Stimulated activated CD4-positive, alpha-beta T cell treated with anti-CD3 and anti-CD28 coated beads, Interleukin-15, amount 100 ng/mL, for 1 hour (primary cell): Measurements from ENCODE around the gene RAB21.
A peak's percentile ranks its signal among the peaks of the same experiment; 100 is the strongest.

ENCODE experiments used
- DNase-seq, 2 donors: peaks; one replicate each; pipeline ENCODE4 v3.0.0-alpha.2; 2020; ENCODE audit warnings: low read depth in 1 of 2, low spot score in 1 of 2

RAB21 gene, protein sequence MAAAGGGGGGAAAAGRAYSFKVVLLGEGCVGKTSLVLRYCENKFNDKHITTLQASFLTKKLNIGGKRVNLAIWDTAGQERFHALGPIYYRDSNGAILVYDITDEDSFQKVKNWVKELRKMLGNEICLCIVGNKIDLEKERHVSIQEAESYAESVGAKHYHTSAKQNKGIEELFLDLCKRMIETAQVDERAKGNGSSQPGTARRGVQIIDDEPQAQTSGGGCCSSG

DNA sequence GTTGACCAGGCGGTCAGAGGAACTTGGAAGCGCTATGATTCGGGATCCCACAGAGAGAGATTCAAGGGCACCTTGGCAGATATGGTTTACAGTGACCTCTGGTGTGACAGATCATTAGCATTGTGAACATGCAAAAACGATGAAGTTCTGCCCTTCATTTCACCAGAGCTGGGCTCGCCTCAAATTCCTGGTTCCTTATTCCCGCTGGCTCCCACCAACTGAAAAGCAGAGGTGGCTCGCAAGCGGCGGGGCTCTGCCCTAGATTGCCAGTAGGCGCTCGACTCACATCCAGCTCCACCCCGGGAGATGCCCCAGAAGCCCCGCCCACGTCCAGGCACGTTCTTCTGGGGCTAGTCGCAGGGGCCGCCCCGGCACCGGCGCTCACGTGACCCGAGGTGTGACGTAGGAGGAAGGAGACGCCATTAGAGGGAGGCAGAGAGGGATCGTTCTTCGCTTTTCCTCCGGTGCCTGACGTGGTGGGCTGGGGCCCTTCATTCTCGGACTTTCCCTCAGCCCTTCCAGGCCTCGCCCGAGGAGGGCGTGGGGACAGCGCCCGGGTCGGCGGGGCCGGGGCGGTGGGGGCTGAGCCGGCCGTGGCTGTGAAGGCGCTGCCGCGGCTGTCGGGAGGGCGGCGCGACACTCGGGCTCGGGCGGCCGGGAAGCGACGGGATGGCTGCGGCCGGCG lies at the start of gene RAB21:
TSS of gene RAB21 (plus strand) at position 403 of the 685 bp plus-strand sequence. CDS start at position 670, 267 bp downstream.
- DNase-seq: peak; percentile 96 to 98

DNA sequence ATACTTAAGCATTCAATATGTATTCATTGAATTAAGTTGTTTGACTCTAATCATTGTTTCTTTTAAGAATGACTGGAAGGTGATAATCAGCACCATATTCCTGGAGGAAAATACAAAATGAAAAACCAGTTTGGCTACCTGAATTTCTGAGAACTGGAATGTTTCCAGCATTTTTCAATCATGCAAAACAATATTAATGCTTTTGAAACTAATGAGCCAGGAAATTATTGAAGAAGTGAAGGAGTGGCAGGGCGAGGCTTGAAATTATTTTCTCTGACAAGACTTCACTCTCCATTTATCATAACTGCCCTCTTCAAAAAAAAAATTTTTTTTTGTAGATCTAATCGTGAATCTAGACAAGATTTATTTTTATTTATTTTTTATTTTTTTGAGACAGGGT lies 49.7 kb upstream of the RAB21 start:
- DNase-seq: no peak

DNA sequence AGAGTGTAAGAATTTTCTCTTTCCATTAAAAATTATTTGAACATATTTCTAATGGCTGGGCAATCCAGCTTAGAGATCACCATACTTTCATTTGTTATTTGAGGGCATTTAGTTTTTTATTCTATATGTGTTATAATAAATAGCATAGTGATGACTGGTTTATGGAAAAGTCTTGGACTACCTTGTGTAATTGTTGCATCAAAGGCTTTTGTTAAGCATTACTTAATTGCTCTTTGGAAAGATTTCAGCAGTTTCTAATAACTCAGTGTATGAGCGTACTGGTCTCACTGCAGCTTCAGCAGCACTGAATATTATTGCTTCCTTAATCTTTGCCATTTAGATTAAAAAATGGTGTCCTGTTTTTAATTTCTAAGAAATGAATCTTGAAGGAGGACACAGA lies 46.0 kb upstream of the RAB21 start:
- DNase-seq: no peak

DNA sequence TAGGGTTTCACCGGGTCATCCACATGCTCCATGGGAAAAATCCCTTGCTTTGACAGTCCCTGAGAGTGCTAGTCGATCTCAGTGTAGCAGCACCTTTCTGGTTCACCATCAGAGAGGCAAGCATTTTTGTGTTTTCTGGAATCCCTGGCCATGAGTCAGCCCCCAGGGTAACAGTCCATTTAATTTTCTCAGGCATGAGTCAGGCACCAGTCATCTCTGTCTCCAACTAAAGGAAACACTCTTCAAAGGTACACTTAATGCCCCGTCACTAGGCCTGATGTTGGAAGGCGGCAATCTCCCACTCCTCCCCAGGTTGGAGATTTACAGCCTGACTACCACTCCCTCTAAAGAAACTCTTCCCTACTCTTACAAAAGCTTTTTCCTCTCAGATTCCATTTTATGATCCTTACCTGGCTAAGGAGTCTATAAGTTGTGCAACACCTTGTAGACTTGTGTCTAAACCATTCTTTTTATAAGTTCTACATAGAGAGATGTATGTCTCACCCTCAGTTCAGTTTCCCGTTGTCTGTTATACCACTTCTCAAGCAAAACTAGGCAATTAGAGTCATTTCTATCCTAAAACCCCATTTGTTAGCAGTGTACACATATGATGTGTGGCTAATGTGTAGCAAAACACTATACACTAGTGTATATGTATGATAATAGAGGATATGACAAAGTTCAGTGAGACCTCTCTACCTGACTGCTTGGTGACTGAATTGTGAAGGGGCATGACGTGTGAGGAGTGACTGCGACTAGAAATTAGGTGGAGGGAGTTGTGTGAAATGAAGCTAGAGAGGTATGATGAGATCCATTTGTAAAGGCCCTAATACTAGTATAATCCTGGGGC lies 44.2 kb upstream of the RAB21 start:
- DNase-seq: no peak

DNA sequence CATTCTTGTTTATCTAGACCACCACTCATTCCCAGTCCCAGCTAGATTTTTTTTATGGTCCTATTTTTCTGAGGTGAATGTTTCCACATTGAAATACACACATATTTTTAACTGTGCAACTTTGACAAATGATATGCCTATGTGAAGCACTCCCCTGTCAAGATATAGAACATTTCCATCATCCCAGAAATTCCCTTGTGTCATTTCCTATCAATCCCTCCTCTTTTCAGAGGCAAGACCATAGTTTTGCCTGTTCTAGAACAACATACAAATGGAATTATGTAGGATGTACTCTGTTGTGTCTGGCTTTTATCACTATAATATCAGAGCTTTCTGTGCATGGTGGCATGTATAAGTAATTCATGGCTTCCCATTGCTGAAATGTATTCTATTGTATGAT lies 36.1 kb upstream of the RAB21 start:
- no peak for DNase-seq

DNA sequence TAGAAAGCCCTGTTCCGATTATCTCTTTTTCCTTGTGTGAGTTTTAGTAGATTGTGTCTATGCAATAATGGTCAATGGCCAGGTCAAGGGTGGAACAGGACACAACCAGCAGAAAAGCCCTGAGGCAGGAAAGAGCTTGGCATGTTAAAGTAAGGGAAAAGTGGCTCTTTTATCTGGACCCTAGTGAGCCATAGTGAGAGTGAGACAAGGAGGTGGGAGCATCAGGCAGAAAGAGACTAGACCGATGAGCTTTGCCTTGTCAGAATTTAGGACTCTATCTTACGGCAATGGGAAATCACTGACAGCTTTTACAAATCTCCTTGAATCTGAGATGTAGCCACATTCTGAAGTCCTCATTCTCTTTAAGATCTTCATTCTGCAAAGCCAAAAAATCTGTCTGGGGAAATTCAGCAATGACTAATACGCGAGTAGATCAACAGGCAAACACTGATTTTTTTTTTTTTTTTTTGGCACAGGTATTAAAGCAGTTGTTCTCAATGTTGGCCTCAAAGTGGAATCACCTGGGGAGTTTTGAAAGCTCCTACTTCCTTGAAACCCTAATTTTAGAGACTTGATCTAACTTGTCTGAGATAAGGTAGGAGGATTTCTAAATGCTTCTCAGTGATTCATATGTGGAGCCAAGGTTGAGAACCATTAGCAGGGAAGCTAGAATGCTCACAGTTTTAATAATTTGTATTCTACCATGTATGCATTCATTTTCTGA lies 34.9 kb upstream of the RAB21 start:
- DNase-seq: no peak

DNA sequence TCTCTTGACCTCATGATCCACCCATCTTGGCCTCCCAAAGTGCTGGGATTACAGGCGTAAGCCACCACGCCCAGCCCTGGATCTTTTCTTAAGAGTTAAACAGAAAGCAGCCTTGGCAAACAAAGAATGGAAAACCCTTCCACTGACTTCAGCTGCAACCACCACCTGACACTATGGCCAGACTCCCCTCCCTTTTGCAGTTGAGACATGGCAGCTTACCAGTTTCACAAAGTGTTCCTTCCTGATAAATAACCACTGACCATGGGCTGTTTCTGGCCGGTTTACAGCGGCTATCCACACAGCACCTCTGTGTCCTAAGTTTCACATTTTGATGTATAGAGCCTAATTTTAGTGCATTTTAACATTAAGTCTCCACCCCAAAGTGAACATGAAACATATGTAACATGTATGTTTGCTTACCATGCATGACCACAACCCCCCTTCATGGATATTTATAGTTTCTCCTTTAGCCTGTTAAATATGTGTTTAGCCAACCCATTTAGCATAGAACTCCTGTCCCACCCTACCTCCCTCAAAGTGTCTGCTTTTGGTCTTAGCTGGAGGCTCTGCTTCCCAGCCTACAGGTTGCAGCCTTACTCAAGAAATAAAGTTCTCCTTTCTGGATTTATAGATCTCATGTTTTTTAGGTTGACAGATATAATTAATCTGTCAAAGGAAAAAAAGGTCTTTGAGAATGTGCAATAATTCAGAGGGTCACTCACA lies 32.7 kb upstream of the RAB21 start:
- no peak for DNase-seq

DNA sequence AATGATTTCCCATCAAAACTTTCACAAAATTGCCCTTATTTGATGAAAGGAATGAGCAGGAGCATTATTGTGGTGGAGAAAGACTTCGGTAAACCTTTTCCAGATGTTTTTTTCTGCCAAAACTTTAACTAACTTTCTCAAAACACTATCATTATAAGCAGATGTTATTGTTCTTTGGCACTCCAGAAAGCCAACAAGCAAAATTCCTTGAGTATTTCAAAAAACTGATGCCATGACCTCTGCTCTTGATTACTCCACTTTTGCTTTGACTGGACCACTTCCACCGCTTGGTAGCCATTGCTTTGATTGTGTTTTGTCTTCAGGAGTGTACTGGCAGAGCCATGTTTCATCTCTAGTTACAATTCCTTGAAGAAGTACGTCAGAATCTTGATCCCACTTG lies 29.7 kb upstream of the RAB21 start:
- DNase-seq: no peak

DNA sequence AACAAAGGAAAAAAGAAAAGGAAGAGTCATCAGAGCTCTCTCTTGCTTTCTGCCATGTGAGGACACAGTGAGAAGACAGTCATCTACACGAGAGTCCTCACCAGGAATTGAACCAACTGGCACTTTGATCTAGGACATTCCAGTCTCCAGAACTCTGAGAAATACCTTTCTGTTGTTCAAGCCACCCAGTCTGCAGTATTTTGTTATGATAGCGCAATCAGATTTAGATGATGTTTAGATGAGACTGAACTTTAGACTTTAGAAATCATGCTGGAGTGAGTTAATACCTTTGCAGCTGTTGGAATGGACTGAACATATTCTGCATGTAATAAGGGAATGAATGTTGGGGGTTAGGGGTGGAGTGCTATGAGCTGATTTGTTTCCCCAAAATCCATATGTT lies 28.1 kb upstream of the RAB21 start:
- no peak for DNase-seq

DNA sequence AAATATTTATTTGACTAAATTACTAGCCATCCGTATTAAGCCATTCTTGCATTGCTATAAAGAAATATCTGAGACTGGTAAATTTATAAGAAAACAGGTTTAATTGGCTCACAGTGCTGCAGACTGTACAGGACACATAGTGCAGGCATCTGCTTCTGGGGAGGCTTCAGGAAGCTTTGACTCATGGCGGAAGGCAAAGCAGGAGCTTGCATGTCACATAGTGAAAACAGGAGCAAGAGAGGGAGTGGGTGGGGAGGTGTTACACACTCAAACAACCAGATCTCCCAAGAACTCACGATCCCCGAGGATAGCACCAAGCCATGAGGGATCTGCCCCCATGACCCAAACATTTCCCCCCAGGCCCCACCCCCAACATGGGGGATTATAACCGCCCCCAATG lies 26.7 kb upstream of the RAB21 start:
- DNase-seq: no peak

DNA sequence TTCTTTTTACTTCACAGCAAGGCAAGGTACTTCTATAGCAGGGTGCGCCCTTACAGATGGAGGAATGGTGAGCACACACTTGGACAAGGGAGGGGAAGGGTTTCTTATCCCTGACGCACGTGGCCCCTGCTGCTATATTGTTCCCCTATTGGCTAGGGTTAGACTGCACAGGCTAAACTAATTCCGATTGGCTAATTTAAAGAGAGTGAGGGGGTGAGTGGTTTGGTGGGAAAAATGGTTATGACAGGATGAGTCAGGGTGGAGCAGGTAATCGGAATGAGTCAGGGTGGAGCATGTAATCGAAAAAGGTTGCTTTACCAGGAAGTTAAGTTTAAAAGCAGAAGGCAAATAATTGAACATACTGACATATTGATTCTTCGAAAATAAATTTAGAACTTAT lies 23.7 kb upstream of the RAB21 start:
- DNase-seq: no peak

DNA sequence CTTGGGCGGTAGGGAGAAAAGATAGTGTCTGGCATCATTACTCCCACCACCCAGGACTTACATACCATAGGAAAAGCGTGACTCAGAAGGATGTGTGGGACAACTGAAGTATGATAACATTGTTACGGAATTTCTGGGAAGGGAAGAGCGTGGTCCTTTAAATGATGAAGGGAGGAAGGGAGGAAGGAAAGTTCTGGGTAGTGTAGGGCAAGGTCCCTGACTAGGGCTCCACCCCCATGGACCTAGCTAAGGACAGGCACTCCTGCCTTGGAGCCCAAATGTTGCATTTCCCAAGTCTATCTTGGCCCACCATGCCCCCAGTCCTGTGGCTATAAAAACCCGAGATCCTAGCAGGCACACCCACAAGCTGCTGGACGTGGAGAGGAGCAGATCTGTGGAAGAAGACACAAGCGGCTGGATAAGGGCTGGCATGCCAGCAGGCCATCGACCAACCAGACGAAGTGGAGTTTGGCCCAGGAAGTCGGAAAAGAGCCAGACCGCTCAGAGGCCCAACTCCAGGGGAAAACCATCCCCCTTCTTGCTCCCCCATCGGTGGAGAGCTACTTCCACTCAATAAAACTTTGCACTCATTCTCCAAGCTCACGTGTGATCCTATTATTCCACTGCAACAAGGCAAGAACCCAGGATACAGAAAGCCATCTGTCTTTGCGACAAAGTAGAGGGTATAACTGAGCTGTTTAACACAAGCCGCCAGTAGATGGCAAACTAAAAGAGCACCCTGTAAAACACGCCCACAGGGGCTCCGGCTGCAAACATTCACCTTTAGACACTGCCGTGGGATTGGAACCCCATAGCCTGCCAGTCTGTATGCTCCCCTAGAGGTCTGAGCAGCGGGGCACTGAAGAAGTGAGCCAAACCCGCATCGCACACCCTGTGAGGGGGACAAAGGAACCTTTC lies 23.0 kb upstream of the RAB21 start:
- DNase-seq: no peak

DNA sequence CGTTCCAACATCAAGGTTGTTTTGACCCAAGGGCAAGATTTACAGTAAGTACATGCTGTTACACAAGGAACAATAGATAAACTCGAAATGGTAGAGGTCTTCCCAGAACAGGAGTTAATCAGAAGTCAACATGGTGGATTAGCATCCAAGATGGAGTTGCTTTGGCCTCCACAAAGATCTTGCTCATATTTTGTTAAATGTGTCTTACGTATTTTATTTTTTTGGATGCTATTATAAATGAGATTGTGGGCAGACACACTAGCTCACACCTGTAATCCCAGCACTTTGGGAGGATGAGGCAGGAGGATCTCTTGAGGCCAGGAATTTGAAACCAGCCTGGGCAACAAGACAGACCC lies 22.3 kb upstream of the RAB21 start:
- no peak for DNase-seq

DNA sequence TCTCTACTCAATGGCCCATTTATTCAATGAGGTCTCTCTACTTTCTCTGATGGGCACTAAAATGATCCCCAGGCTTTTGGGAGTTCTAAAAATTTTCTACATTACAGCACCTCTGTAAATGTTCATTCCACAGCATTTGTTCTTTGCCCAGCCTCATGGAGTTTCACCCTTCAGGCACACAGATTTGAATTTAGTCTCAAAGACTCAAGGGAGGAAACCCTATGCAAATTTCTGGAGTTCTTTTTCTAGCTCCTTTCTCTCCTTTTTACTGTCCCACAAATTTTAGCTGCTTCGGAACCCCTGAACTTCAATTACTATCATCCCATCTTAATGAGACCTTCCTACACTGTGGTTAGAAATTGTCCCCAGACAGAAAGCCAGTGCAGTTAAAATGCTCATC lies 17.5 kb upstream of the RAB21 start:
- no peak for DNase-seq

DNA sequence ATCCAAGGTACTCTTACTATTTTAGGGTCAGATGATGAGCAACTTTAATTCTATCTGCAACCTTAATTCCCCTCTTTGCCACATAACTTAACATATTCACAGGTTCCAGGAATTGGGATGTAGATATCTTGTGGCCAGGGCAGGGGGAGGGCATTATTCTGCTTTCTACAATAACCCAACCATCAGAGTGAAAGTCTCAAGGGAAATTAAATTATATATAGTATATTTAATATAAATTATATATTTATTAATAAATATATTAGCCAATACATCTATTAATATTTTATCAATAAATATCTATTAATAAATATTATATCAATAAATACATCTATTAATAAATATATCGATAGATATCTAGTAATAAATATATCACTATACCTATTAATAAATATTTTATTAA lies 11.7 kb upstream of the RAB21 start:
- DNase-seq: no peak

DNA sequence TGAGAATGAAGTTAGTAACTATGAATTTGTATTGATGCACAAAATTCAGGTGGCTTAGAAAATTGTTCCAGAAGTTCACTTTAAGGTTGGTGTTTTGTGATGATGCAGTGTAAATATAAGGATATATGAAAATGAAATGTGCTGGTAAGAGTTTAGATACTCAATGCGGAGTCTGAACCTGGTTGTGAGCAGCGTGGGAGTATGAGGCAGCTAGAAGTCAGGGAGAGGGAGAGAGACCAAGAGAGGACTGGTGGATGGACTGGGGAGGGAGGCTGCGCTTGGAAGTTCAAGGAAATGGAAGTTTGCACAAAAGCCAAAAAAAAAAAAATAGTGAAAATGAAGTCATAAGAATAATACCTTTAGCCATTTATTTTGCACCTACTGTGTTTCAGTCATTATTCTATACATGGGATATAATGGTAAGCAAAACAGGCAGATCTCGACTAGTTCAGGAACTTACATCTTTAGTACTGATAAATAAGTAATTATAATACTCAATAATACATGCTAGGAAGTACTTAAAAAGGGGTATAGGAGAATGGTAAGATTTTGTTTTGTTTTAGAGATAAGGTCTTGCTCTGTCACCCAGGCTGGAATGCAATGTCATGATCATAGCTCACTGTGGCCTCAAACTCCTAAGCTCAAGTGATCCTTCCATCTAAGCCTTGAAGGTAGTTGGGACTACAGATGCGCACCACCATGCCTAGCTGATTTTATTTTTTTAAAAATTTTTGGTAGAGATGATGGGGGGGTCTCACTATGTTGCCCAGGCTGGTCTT lies 10.0 kb upstream of the RAB21 start:
- DNase-seq: no peak

DNA sequence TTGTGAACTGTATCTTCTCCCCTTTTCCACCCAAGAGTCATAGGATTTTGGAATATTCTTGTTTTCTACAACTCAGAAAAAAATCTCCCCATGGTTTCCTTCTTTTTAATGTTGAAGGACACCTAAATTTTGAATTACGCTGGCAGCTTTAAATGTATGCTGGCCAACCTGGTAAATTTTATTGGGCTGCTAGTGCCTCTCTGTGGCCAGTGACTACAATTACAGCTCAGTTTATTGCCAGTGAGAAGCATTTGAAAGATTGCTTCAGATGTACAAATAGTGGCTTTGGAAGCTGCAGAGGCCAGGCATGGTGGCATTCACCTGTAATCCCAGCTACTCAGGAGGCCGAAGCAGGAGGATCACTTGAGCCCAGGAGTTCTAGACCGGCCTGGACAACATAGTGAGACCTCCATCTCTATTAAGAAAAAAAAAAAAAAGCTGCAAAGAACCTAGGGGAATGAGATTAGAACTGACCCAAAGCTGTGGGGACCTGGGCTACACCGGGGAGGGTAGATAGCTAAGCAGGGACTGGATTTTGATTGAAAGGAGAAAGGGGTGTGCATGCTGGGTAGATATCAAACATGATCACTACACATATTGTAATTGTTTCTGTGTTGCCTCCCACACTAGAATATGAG lies 7.6 kb upstream of the RAB21 start:
- DNase-seq: peak in 1 of 2 donors; percentile 10

DNA sequence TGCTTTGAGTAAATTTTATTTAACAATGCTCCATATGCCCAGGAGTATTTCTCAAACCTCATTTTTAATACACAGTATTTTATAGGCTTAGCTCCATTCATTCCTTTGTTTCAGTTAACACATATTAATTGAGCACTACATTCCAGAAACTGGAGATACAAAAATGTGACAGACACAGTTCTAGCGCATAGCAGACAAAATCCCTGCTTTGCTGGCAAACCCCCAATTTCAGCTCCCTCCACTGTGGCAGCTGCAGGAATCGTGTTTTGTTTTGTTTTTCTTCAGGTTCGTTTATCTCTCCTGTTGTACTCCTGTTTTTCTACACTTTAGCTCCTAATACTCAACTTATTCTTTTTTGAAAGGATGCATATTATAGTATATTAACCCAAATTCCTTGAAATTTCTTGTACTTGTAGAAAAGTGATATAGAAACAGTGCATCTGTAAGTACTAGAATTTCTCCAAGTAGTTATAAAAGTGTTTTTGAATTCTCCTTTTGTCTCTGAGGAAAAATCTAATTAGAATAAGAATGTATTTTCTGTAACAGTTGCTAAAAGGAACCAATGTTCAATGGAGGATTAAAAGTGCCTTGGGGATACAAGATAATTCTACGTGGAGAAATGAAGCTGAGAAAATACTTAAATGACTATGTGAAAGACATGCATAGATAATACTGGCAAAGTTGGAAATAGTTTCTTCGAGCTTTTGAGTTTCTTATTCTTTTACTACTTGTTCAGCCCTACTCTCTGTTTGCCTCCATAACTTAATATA lies 6.4 kb upstream of the RAB21 start:
- no peak for DNase-seq
